GM12801 (cell line): ENCODE results near the gene PLA2G4A.

ENCODE experiments used
- CTCF ChIP-seq: IDR thresholded peaks from one replicate; pipeline ENCODE4 v1.5.1; 2011; ENCODE audit warnings: control low read depth; ENCODE audit not compliant: insufficient read length; ENCODE audit errors: extremely low read depth

Gene PLA2G4A

GRCh38 chr1:187033693-187034390 lies 205.1 kb downstream of the PLA2G4A start:
- no peak for TF ChIP-seq CTCF

- TF ChIP-seq CTCF: no peak
Observed at GRCh38 chr1:187034501-187034900, 205.8 kb downstream of the PLA2G4A start.

GRCh38 chr1:187037973-187038553 lies 209.3 kb downstream of the PLA2G4A start:
- TF ChIP-seq CTCF: no peak
